Kidney (tissue), 14 donors: ENCODE data around the gene NHLH1. TPM values are rescaled to one million over a fixed set of nuclear protein-coding genes. Genes with fewer than 3 reads are reported as not detected.

ENCODE experiments used
- DNase-seq, 5 donors: peaks; one replicate each; pipeline ENCODE4 v3.0.0-alpha.2; 2013 to 2020
- FAIRE-seq: peaks from 2 replicates; lab custom pipeline; 2012; peaks lifted over from hg19 to GRCh38; lab: Jason Lieb, UNC
- H3K27ac ChIP-seq, 2 donors: one replicate each; pipeline ENCODE4 v1.7.0; 2013; ENCODE audit warnings: low read depth in 2 of 2, low read length in 2 of 2, inconsistent platforms in 1 of 2
- H3K27me3 ChIP-seq: one replicate; pipeline ENCODE4 v1.7.1; 2013; ENCODE audit warnings: low read length, inconsistent platforms; ENCODE audit not compliant: control insufficient read depth, insufficient read depth
- H3K36me3 ChIP-seq, 3 donors: one replicate each; pipeline versions ENCODE4 v1.7.0 to v1.7.1; 2013; ENCODE audit warnings: low read length in 3 of 3, control low read depth in 1 of 3, inconsistent platforms in 1 of 3; ENCODE audit not compliant: insufficient read depth in 3 of 3, control insufficient read depth in 2 of 3
- H3K4me1 ChIP-seq, 3 donors: one replicate each; pipeline versions ENCODE4 v1.7.0 to v1.7.1; 2013; ENCODE audit warnings: low read length in 3 of 3, inconsistent platforms in 1 of 3, low read depth in 1 of 3; ENCODE audit not compliant: control insufficient read depth in 2 of 3, insufficient read depth in 2 of 3
- H3K4me3 ChIP-seq, 3 donors: one replicate each; pipeline versions ENCODE4 v1.7.0 to v1.8.1; 2013; ENCODE audit warnings: low read length in 3 of 3, control low read depth in 1 of 3, inconsistent platforms in 1 of 3
- H3K9ac ChIP-seq, 3 donors: one replicate each; pipeline versions ENCODE4 v1.7.0 to v1.7.1; 2013; ENCODE audit warnings: low read length in 3 of 3, control low read depth in 1 of 3, inconsistent platforms in 1 of 3
- H3K9me3 ChIP-seq, 3 donors: one replicate each; pipeline versions ENCODE4 v1.7.0 to v1.7.1; 2013; ENCODE audit warnings: low read length in 3 of 3, control low read depth in 1 of 3, inconsistent platforms in 1 of 3; ENCODE audit not compliant: control insufficient read depth in 2 of 3, insufficient read depth in 1 of 3
- intact Hi-C: fragments of 100-400 bp; cut with DNase I; formaldehyde crosslinking; loops from one replicate; pipeline ENCODE4 v1.11.1; 2022
- polyA plus RNA-seq: library from polyadenylated mRNA; stranded (reverse); fragments of 350-450 nt; fragmentation: Illumina TruSeq; extraction: RNeasy Lipid Tissue Mini Kit (QIAGEN cat#74804); gene quantifications from one replicate; pipeline ENCODE4 v1.2.3, GENCODE V29; 2014; ENCODE audit warnings: low read depth, low replicate concordance; ENCODE audit not compliant: insufficient read depth
- total RNA-seq: library from RNA; stranded (reverse); fragmentation: NEBNext Ultra II Directional; extraction: Animal tissue kit (Norgen Biotek cat#: 25700); gene quantifications from one replicate; pipeline ENCODE4 v1.2.1, GENCODE V29; 2021
- TF ChIP-seq, protein P1 (sequence below): IDR thresholded peaks from 3 replicates; pipeline ENCODE4 v1.5.1; 2012; ENCODE audit warnings: mild to moderate bottlenecking, moderate library complexity, borderline replicate concordance; ENCODE audit not compliant: insufficient read depth; ENCODE audit errors: extremely low read depth
- donor health status: control.
- donor health status: control.
- donor health status: control.
- donor health status: control.
- donor health status: control.
- donor health status: DM: yes; HTN: yes; CAD: no.
- donor health status: Normal renal cell carcinoma (clear cell type).

The NHLH1 gene
- total and polyA plus RNA-seq, 2 donors from 2014 or later, result 0.09 TPM; not detected in 1

DNA sequence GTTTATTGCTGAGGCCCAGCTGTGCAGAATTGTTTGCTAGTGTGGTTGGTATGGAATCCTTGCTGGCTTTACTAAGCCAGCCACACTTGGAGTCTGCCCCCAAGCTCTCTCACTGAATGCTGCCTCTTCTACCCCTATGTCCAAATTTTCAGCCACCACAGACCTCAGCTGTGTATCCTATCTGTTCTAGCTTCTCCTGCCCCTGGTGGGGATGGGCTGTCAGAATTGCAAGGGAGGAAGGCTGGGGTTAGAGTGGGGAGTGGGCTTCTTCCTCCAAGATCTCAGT, 4.4 kb downstream of the NHLH1 start:
- TF ChIP-seq, protein P1, sequence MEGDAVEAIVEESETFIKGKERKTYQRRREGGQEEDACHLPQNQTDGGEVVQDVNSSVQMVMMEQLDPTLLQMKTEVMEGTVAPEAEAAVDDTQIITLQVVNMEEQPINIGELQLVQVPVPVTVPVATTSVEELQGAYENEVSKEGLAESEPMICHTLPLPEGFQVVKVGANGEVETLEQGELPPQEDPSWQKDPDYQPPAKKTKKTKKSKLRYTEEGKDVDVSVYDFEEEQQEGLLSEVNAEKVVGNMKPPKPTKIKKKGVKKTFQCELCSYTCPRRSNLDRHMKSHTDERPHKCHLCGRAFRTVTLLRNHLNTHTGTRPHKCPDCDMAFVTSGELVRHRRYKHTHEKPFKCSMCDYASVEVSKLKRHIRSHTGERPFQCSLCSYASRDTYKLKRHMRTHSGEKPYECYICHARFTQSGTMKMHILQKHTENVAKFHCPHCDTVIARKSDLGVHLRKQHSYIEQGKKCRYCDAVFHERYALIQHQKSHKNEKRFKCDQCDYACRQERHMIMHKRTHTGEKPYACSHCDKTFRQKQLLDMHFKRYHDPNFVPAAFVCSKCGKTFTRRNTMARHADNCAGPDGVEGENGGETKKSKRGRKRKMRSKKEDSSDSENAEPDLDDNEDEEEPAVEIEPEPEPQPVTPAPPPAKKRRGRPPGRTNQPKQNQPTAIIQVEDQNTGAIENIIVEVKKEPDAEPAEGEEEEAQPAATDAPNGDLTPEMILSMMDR, result no peak
- no peaks in the 10 kb centered on the region for H3K9me3 ChIP-seq
- intact Hi-C loops, result no loop called here

DNA sequence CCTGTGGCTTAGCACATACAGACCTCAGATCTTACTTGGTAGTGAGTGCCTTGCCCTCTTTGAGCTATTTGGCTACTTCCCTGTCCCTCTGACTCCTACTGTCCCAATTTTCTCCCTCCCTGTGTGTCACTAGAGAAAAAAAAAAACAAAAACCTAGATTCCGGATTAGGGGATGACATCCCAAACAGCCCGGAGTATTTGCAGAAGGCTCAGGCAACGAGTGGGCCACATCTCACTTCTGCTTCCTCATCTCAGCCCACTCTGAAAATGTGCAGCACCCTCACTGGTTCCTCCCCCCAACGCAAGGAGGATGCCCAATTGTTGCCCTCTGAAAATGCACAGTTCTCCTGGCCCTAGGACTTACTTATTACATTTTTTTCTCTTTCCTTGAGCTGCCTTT, 4.9 kb downstream of the NHLH1 start:
- Histone ChIP-seq H3K36me3 (no peaks in the 10 kb centered on the region), H3K27me3 (no peaks in the 10 kb centered on the region), H3K4me3 (no peak overlapping the region), H3K9ac (no peak overlapping the region), H3K4me1 (peaks cover 0 to 9% (median 0%) of the 10 kb centered on the region in 3 donors), H3K9me3 (no peaks in the 10 kb centered on the region), H3K27ac (no peak overlapping the region)
- DNase-seq (no peak), FAIRE-seq (no peak)
- TF ChIP-seq, protein P1, result no peak
- intact Hi-C loops, result no loop called here

More for the DNA sequence above, 4.4 kb downstream of the NHLH1 start:
- H3K27ac ChIP-seq, result no peak overlapping the region
- H3K9ac ChIP-seq, result no peak overlapping the region
- no peaks in the 10 kb centered on the region for H3K36me3 ChIP-seq
- H3K27me3 ChIP-seq, result no peaks in the 10 kb centered on the region
- no peak for FAIRE-seq
- no peak overlapping the region for H3K4me3 ChIP-seq
- peaks cover 0 to 7% (median 0%) of the 10 kb centered on the region in 3 donors for H3K4me1 ChIP-seq
- DNase-seq, result no peak

DNA sequence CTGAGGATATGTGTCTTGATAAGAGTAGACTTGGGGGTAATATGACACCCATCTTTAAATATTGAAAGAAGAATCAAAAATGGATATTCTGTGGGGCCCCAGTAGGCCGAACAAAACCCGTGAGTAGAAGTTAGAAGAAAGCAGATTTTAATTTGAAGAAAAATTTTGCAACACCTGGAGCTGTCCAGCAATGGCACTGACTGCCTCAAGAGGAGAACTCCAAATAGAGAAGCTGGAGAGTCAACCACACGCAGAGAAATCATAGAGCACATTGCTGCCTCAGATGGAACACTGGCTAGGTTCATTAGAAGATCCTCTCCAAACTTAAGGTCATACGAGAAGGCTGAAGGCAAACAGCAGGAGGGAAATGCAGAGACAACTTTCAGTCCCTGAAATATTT, 6.8 kb downstream of the NHLH1 start:
- no peaks in the 10 kb centered on the region for H3K9me3 ChIP-seq
- no peak overlapping the region for H3K9ac ChIP-seq
- no peaks in the 10 kb centered on the region for H3K36me3 ChIP-seq
- FAIRE-seq (no peak), DNase-seq (no peak)
- H3K27me3 ChIP-seq, result no peaks in the 10 kb centered on the region
- no peak overlapping the region for H3K27ac ChIP-seq
- TF ChIP-seq, protein P1, result no peak
- peaks cover 0 to 9% (median 0%) of the 10 kb centered on the region in 3 donors for H3K4me1 ChIP-seq
- intact Hi-C loops, result no loop called here
- no peak overlapping the region for H3K4me3 ChIP-seq
